Mesothelial cell of epicardium (in vitro differentiated cells): Measurements from ENCODE around the gene SLC15A1. TPM values are rescaled to one million over a fixed set of nuclear protein-coding genes. Genes with fewer than 3 reads are reported as not detected.

ENCODE experiments used
- DNase-seq, 2 experiments: peaks; one replicate each; pipeline ENCODE4 v3.0.0; 2021; ENCODE audit warnings: low spot score in 2 of 2; ENCODE audit not compliant: unreplicated experiment in 2 of 2
- H3K27ac Mint-ChIP-seq: 2 replicates; pipeline ENCODE4 v1.8.0; 2021; ENCODE audit warnings: mixed read lengths
- H3K27me3 Mint-ChIP-seq: 2 replicates; pipeline ENCODE4 v1.8.0; 2021; ENCODE audit warnings: low read depth, mixed read lengths
- H3K36me3 Mint-ChIP-seq: 2 replicates; pipeline ENCODE4 v1.8.0; 2021; ENCODE audit warnings: mixed read lengths
- H3K4me1 Mint-ChIP-seq: 2 replicates; pipeline ENCODE4 v1.8.0; 2021; ENCODE audit warnings: mixed read lengths
- H3K4me3 Mint-ChIP-seq: 2 replicates; pipeline ENCODE4 v1.8.0; 2021; ENCODE audit warnings: mild to moderate bottlenecking, moderate library complexity, mixed read lengths
- H3K9me3 Mint-ChIP-seq: 2 replicates; pipeline ENCODE4 v1.8.0; 2021; ENCODE audit warnings: mixed read lengths
- CTCF ChIP-seq: fragments of 200-600 bp; sonication (generic); IDR thresholded peaks from one replicate; pipeline ENCODE4 v1.5.0; 2021; ENCODE audit warnings: antibody characterized with exemption; ENCODE audit not compliant: unreplicated experiment
- total RNA-seq: library from RNA; stranded (reverse); gene quantifications from 3 replicates; pipeline ENCODE4 v1.2.1, GENCODE V29; 2021

The SLC15A1 gene
- total RNA-seq, 1 donor from 2014 or later = 1.0 TPM

GRCh38 chr13:98689347-98689968, 63.0 kb downstream of the SLC15A1 start:
- H3K27ac Mint-ChIP-seq = no peak overlapping the region
- H3K27me3 Mint-ChIP-seq = no peaks in the 10 kb centered on the region
- no peak for TF ChIP-seq CTCF
- no peak overlapping the region for H3K4me3 Mint-ChIP-seq
- H3K36me3 Mint-ChIP-seq = no peaks in the 10 kb centered on the region
- DNase-seq = no peak
- H3K9me3 Mint-ChIP-seq = no peaks in the 10 kb centered on the region
- no peaks in the 10 kb centered on the region for H3K4me1 Mint-ChIP-seq

GRCh38 chr13:98688373-98688772, 64.1 kb downstream of the SLC15A1 start:
- H3K4me3 Mint-ChIP-seq = no peak overlapping the region
- H3K36me3 Mint-ChIP-seq = no peaks in the 10 kb centered on the region
- no peaks in the 10 kb centered on the region for H3K27me3 Mint-ChIP-seq
- H3K4me1 Mint-ChIP-seq = no peaks in the 10 kb centered on the region
- no peaks in the 10 kb centered on the region for H3K9me3 Mint-ChIP-seq
- H3K27ac Mint-ChIP-seq = no peak overlapping the region
- no peak for TF ChIP-seq CTCF
- no peak for DNase-seq

- no peaks in the 10 kb centered on the region for H3K9me3 Mint-ChIP-seq
- H3K27me3 Mint-ChIP-seq = no peaks in the 10 kb centered on the region
- no peaks in the 10 kb centered on the region for H3K36me3 Mint-ChIP-seq
- no peak for TF ChIP-seq CTCF
- DNase-seq = no peak
- no peaks in the 10 kb centered on the region for H3K4me1 Mint-ChIP-seq
- H3K4me3 Mint-ChIP-seq = no peak overlapping the region
- no peak overlapping the region for H3K27ac Mint-ChIP-seq
These were observed 65.2 kb downstream of the SLC15A1 start for GRCh38 chr13:98687319-98687718.

- no peaks in the 10 kb centered on the region for H3K27me3 Mint-ChIP-seq
- H3K4me3 Mint-ChIP-seq = no peak overlapping the region
- H3K4me1 Mint-ChIP-seq = no peaks in the 10 kb centered on the region
- H3K27ac Mint-ChIP-seq = no peak overlapping the region
- no peak for DNase-seq
- no peaks in the 10 kb centered on the region for H3K9me3 Mint-ChIP-seq
- no peaks in the 10 kb centered on the region for H3K36me3 Mint-ChIP-seq
- TF ChIP-seq CTCF = no peak
These were observed 66.2 kb downstream of the SLC15A1 start for GRCh38 chr13:98686270-98686669.

GRCh38 chr13:98685146-98685545, 67.3 kb downstream of the SLC15A1 start:
- no peaks in the 10 kb centered on the region for H3K27me3 Mint-ChIP-seq
- H3K27ac Mint-ChIP-seq = no peak overlapping the region
- no peak overlapping the region for H3K4me3 Mint-ChIP-seq
- no peaks in the 10 kb centered on the region for H3K36me3 Mint-ChIP-seq
- no peaks in the 10 kb centered on the region for H3K4me1 Mint-ChIP-seq
- TF ChIP-seq CTCF = no peak
- H3K9me3 Mint-ChIP-seq = no peaks in the 10 kb centered on the region
- no peak for DNase-seq

GRCh38 chr13:98681049-98681448, 71.4 kb downstream of the SLC15A1 start:
- Mint-ChIP-seq H3K36me3 (no peaks in the 10 kb centered on the region), H3K4me3 (no peak overlapping the region), H3K27me3 (no peaks in the 10 kb centered on the region), H3K4me1 (peaks cover 4% of the 10 kb centered on the region), H3K27ac (no peak overlapping the region), H3K9me3 (no peaks in the 10 kb centered on the region)
- no peak for DNase-seq
- TF ChIP-seq CTCF = no peak
